Iris pigment epithelial cell (primary cell): Measurements from ENCODE around the gene SFXN3.

Source experiments
- DNase-seq: peaks from one replicate; pipeline ENCODE4 v3.0.0-alpha.2; 2011; ENCODE audit warnings: low read depth

The SFXN3 gene

GRCh38 chr10:101035916-101036702 is 5.1 kb downstream of the SFXN3 start:
- no peak for DNase-seq

GRCh38 chr10:101036726-101037125 is 5.7 kb downstream of the SFXN3 start:
- DNase-seq: no peak

GRCh38 chr10:101038484-101038883 is 7.5 kb downstream of the SFXN3 start:
- no peak for DNase-seq

- DNase-seq: no peak
Measured at GRCh38 chr10:101040061-101040460, 9.0 kb downstream of the SFXN3 start.

- DNase-seq: no peak
Measured at GRCh38 chr10:101040851-101041250, 9.8 kb downstream of the SFXN3 start.

- peak; percentile 89 for DNase-seq
Measured at GRCh38 chr10:101041252-101041761, 10.3 kb downstream of the SFXN3 start.

GRCh38 chr10:101042118-101042517 is 11.1 kb downstream of the SFXN3 start:
- no peak for DNase-seq

- peak; percentile 93 for DNase-seq
Measured at GRCh38 chr10:101042667-101043362, 11.8 kb downstream of the SFXN3 start.

GRCh38 chr10:101043363-101043707 is 12.3 kb downstream of the SFXN3 start:
- no peak for DNase-seq

- DNase-seq: no peak
Measured at GRCh38 chr10:101044117-101044516, 13.1 kb downstream of the SFXN3 start.

- no peak for DNase-seq
Measured at GRCh38 chr10:101046332-101047238, 15.6 kb downstream of the SFXN3 start.

- no peak for DNase-seq
Measured at GRCh38 chr10:101047268-101047667, 16.2 kb downstream of the SFXN3 start.

- no peak for DNase-seq
Measured at GRCh38 chr10:101047961-101048892, 17.2 kb downstream of the SFXN3 start.

- DNase-seq: peak; percentile 39
Measured at GRCh38 chr10:101050208-101051069, 19.4 kb downstream of the SFXN3 start.

- DNase-seq: peak; percentile 74
Measured at GRCh38 chr10:101052285-101052684, 21.3 kb downstream of the SFXN3 start.

GRCh38 chr10:101053516-101053915 is 22.5 kb downstream of the SFXN3 start:
- peak; percentile 44 for DNase-seq

GRCh38 chr10:101054351-101054750 is 23.3 kb downstream of the SFXN3 start:
- no peak for DNase-seq

GRCh38 chr10:101054876-101055275 is 23.8 kb downstream of the SFXN3 start:
- no peak for DNase-seq

GRCh38 chr10:101055411-101055810 is 24.4 kb downstream of the SFXN3 start:
- no peak for DNase-seq
